Coronary artery (tissue), 2 donors: ENCODE data around the gene KCNH1.

Experiments
- DNase-seq: peaks from one replicate; pipeline ENCODE4 v3.0.0-alpha.2; 2017; ENCODE audit warnings: low spot score
- H3K27ac ChIP-seq, 2 donors: fragments of 200-600 bp; sonication (generic); one replicate each; pipeline ENCODE4 v1.5.1; 2016 to 2019
- H3K4me3 ChIP-seq: fragments of 200-600 bp; sonication (generic); 2 replicates; pipeline ENCODE4 v1.5.1; 2016; ENCODE audit warnings: mild to moderate bottlenecking, moderate library complexity
- TF ChIP-seq, protein P1 (sequence below): fragments of 200-600 bp; sonication (generic); IDR thresholded peaks from one replicate; pipeline ENCODE4 v1.5.1; 2019; ENCODE audit warnings: antibody characterized with exemption

The KCNH1 gene

GRCh38 chr1:210912752-210913151 is 221.2 kb downstream of the KCNH1 start:
- DNase-seq: no peak
- TF ChIP-seq, protein P1, sequence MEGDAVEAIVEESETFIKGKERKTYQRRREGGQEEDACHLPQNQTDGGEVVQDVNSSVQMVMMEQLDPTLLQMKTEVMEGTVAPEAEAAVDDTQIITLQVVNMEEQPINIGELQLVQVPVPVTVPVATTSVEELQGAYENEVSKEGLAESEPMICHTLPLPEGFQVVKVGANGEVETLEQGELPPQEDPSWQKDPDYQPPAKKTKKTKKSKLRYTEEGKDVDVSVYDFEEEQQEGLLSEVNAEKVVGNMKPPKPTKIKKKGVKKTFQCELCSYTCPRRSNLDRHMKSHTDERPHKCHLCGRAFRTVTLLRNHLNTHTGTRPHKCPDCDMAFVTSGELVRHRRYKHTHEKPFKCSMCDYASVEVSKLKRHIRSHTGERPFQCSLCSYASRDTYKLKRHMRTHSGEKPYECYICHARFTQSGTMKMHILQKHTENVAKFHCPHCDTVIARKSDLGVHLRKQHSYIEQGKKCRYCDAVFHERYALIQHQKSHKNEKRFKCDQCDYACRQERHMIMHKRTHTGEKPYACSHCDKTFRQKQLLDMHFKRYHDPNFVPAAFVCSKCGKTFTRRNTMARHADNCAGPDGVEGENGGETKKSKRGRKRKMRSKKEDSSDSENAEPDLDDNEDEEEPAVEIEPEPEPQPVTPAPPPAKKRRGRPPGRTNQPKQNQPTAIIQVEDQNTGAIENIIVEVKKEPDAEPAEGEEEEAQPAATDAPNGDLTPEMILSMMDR: no peak
- Histone ChIP-seq H3K4me3 (no peak overlapping the region), H3K27ac (no peak overlapping the region)

DNA sequence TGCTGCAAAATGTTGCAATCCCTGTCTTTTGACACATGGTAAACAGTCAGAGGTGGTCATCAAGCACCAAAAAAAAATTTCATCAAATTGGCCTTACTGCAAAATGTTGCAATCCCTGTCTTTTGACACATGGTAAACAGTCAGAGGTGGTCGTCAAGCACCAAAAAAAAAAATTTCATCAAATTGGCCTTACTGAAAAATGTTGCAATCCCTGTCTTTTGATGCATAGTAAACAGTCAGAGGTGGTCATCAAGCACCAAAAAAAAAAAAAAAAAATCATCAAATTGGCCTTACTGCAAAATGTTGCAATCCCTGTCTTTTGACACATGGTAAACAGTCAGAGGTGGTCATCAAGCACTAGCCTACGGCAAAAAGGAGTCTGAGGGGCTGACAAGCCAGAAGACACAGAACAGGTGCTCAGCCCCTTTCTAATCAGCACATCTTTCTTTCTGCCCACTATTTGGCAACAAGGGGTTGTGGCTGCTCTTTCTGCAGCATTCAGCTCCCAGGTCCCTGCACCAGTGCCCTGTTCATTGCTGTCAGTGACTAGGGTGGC is 223.8 kb downstream of the KCNH1 start:
- no peak for DNase-seq
- Histone ChIP-seq H3K4me3 (no peak overlapping the region), H3K27ac (no peak overlapping the region)
- TF ChIP-seq, protein P1: no peak

- TF ChIP-seq, protein P1: no peak
- DNase-seq: no peak
- Histone ChIP-seq H3K4me3 (no peak overlapping the region), H3K27ac (no peak overlapping the region)
Observed at GRCh38 chr1:210908791-210909190, 225.2 kb downstream of the KCNH1 start.

- TF ChIP-seq, protein P1: no peak
- no peak for DNase-seq
- H3K27ac ChIP-seq: no peak overlapping the region
- H3K4me3 ChIP-seq: no peak overlapping the region
Observed at GRCh38 chr1:210908257-210908656, 225.7 kb downstream of the KCNH1 start.

- no peak for DNase-seq
- TF ChIP-seq, protein P1: no peak
- Histone ChIP-seq H3K27ac (no peak overlapping the region), H3K4me3 (no peak overlapping the region)
Observed at GRCh38 chr1:210907251-210907805, 226.6 kb downstream of the KCNH1 start.

- Histone ChIP-seq H3K27ac (no peak overlapping the region), H3K4me3 (no peak overlapping the region)
- TF ChIP-seq, protein P1: no peak
- no peak for DNase-seq
Observed at GRCh38 chr1:210905944-210906453, 227.9 kb downstream of the KCNH1 start.

- no peak overlapping the region for H3K4me3 ChIP-seq
- no peak for DNase-seq
- H3K27ac ChIP-seq: no peak overlapping the region
- TF ChIP-seq, protein P1: no peak
Observed at GRCh38 chr1:210905365-210905904, 228.5 kb downstream of the KCNH1 start.
